OCI-LY1 (cell line): ENCODE measurements around the gene PSME3.

Source experiments
- EZH2 ChIP-seq: fragments of 200-600 bp; sonication (generic), shearing (Covaris generic); IDR thresholded peaks from 2 replicates; pipeline ENCODE4 v1.8.0; 2017; ENCODE audit warnings: borderline replicate concordance, mixed run types, mild to moderate bottlenecking, antibody characterized with exemption, low read length, moderate library complexity, mixed read lengths
- TF ChIP-seq, protein P1 (sequence below): fragments of 200-600 bp; sonication (generic), shearing (Covaris generic); IDR thresholded peaks from 2 replicates; pipeline ENCODE4 v1.5.1; 2017; ENCODE audit warnings: mild to moderate bottlenecking, antibody characterized with exemption, low read length, moderate library complexity, mixed read lengths

GRCh38 chr17:42850954-42851353 is 17.8 kb downstream of the PSME3 start, which contains the start of gene AOC3:
- TF ChIP-seq, protein P1, sequence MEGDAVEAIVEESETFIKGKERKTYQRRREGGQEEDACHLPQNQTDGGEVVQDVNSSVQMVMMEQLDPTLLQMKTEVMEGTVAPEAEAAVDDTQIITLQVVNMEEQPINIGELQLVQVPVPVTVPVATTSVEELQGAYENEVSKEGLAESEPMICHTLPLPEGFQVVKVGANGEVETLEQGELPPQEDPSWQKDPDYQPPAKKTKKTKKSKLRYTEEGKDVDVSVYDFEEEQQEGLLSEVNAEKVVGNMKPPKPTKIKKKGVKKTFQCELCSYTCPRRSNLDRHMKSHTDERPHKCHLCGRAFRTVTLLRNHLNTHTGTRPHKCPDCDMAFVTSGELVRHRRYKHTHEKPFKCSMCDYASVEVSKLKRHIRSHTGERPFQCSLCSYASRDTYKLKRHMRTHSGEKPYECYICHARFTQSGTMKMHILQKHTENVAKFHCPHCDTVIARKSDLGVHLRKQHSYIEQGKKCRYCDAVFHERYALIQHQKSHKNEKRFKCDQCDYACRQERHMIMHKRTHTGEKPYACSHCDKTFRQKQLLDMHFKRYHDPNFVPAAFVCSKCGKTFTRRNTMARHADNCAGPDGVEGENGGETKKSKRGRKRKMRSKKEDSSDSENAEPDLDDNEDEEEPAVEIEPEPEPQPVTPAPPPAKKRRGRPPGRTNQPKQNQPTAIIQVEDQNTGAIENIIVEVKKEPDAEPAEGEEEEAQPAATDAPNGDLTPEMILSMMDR: no peak
- no peak for TF ChIP-seq EZH2
